Neural progenitor cell (in vitro differentiated cells): Measurements from ENCODE around the gene BCAT1. TPM values are rescaled to one million over a fixed set of nuclear protein-coding genes. Genes with fewer than 3 reads are reported as not detected.

ENCODE experiments used
- DNase-seq: peaks from one replicate; pipeline ENCODE4 v3.0.0-alpha.2; 2016; ENCODE audit warnings: low spot score
- H2AFZ ChIP-seq: fragments of 200-600 bp; sonication (generic); replicated peaks from 2 replicates; pipeline ENCODE4 v1.6.1; 2016; ENCODE audit warnings: antibody characterized with exemption
- H3F3A ChIP-seq: fragments of 200-600 bp; sonication (generic); 2 replicates; pipeline ENCODE4 v1.6.1; 2016; ENCODE audit warnings: antibody characterized with exemption, low read depth
- H3K27ac ChIP-seq: fragments of 200-600 bp; sonication (generic); 2 replicates; pipeline ENCODE4 v1.5.1; 2016; ENCODE audit warnings: mild to moderate bottlenecking
- H3K27me3 ChIP-seq: fragments of 200-600 bp; sonication (generic); 2 replicates; pipeline ENCODE4 v1.6.1; 2016; ENCODE audit warnings: mild to moderate bottlenecking, moderate library complexity
- H3K36me3 ChIP-seq: fragments of 200-600 bp; sonication (generic); 2 replicates; pipeline ENCODE4 v1.5.1; 2016
- H3K4me1 ChIP-seq: fragments of 200-600 bp; sonication (generic); 2 replicates; pipeline ENCODE4 v1.6.1; 2016; ENCODE audit warnings: mixed run types
- H3K4me2 ChIP-seq: fragments of 200-600 bp; sonication (generic); 2 replicates; pipeline ENCODE4 v1.6.1; 2016
- H3K4me3 ChIP-seq: fragments of 200-600 bp; sonication (generic); 2 replicates; pipeline ENCODE4 v1.5.1; 2016
- H3K79me2 ChIP-seq: fragments of 200-600 bp; sonication (generic); 2 replicates; pipeline ENCODE4 v1.6.1; 2016; ENCODE audit warnings: low read depth
- H3K9ac ChIP-seq: fragments of 200-600 bp; sonication (generic); 2 replicates; pipeline ENCODE4 v1.6.1; 2016
- H3K9me3 ChIP-seq: fragments of 200-600 bp; sonication (generic); 2 replicates; pipeline ENCODE4 v1.5.1; 2016; ENCODE audit warnings: low read depth
- H4K20me1 ChIP-seq: fragments of 200-600 bp; sonication (generic); 2 replicates; pipeline ENCODE4 v1.6.1; 2016; ENCODE audit warnings: low read depth
- H3K27ac Mint-ChIP-seq: 3 replicates; pipeline ENCODE4 v1.8.0; 2021; ENCODE audit warnings: mixed read lengths
- H3K27me3 Mint-ChIP-seq: 2 replicates; pipeline ENCODE4 v1.8.0; 2022; ENCODE audit warnings: low read depth, mild to moderate bottlenecking, inconsistent platforms, moderate library complexity, mixed read lengths; ENCODE audit not compliant: insufficient read depth
- H3K36me3 Mint-ChIP-seq: 3 replicates; pipeline ENCODE4 v1.8.0; 2021; ENCODE audit warnings: mixed read lengths
- H3K4me1 Mint-ChIP-seq: 3 replicates; pipeline ENCODE4 v1.8.0; 2021; ENCODE audit warnings: mixed read lengths
- H3K4me3 Mint-ChIP-seq: 3 replicates; pipeline ENCODE4 v1.8.0; 2021; ENCODE audit warnings: mild to moderate bottlenecking, moderate library complexity, mixed read lengths
- H3K9me3 Mint-ChIP-seq: 3 replicates; pipeline ENCODE4 v1.8.0; 2020; ENCODE audit warnings: mixed read lengths
- EZH2 ChIP-seq: fragments of 200-600 bp; sonication (generic); IDR thresholded peaks from 2 replicates; pipeline ENCODE4 v1.6.1; 2017; ENCODE audit warnings: antibody characterized with exemption, mild to moderate bottlenecking, moderate library complexity
- EZH2phosphoT487 ChIP-seq: fragments of 200-600 bp; sonication (generic); IDR thresholded peaks from 2 replicates; pipeline ENCODE4 v1.6.1; 2017; ENCODE audit warnings: antibody characterized with exemption
- total RNA-seq: library from RNA; depleted of rRNA; stranded (reverse); fragments of >200 nt; gene quantifications from 2 replicates; pipeline ENCODE4 v1.2.3, GENCODE V29; 2015; ENCODE audit warnings: low replicate concordance
- TF ChIP-seq, protein P1 (sequence below): fragments of 200-600 bp; sonication (generic); IDR thresholded peaks from 2 replicates; pipeline ENCODE4 v1.5.1; 2017; ENCODE audit warnings: antibody characterized with exemption, mild to moderate bottlenecking

BCAT1 gene
- total RNA-seq, 1 donor from 2014 or later = 287 TPM

GRCh38 chr12:24948420-24948756, 513 bp downstream of the BCAT1 start:
- peaks cover 58% of the 10 kb centered on the region for H3K4me1 Mint-ChIP-seq
- peak overlapping the region; percentile 92 for H3K4me3 Mint-ChIP-seq
- Histone ChIP-seq H3K79me2 (peaks cover 68% of the 10 kb centered on the region), H3K27me3 (no peaks in the 10 kb centered on the region), H3K36me3 (no peaks in the 10 kb centered on the region), H2AFZ (peak overlapping the region; percentile 40), H3K27ac (peak overlapping the region; percentile 94), H4K20me1 (no peaks in the 10 kb centered on the region), H3K9ac (peak overlapping the region; percentile 75), H3K4me2 (peak overlapping the region; percentile 88), H3K9me3 (no peaks in the 10 kb centered on the region), H3F3A (peaks cover 40% of the 10 kb centered on the region), H3K4me1 (peaks cover 45% of the 10 kb centered on the region), H3K4me3 (peak overlapping the region; percentile 85)
- peaks cover 6% of the 10 kb centered on the region for H3K9me3 Mint-ChIP-seq
- H3K27ac Mint-ChIP-seq = peak overlapping the region; percentile 85
- no peak for TF ChIP-seq EZH2
- TF ChIP-seq, protein P1, sequence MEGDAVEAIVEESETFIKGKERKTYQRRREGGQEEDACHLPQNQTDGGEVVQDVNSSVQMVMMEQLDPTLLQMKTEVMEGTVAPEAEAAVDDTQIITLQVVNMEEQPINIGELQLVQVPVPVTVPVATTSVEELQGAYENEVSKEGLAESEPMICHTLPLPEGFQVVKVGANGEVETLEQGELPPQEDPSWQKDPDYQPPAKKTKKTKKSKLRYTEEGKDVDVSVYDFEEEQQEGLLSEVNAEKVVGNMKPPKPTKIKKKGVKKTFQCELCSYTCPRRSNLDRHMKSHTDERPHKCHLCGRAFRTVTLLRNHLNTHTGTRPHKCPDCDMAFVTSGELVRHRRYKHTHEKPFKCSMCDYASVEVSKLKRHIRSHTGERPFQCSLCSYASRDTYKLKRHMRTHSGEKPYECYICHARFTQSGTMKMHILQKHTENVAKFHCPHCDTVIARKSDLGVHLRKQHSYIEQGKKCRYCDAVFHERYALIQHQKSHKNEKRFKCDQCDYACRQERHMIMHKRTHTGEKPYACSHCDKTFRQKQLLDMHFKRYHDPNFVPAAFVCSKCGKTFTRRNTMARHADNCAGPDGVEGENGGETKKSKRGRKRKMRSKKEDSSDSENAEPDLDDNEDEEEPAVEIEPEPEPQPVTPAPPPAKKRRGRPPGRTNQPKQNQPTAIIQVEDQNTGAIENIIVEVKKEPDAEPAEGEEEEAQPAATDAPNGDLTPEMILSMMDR = no peak
- no peak for TF ChIP-seq EZH2phosphoT487
- DNase-seq = peak; percentile 45
- peaks cover 11% of the 10 kb centered on the region for H3K27me3 Mint-ChIP-seq
- H3K36me3 Mint-ChIP-seq = peaks cover 18% of the 10 kb centered on the region

DNA sequence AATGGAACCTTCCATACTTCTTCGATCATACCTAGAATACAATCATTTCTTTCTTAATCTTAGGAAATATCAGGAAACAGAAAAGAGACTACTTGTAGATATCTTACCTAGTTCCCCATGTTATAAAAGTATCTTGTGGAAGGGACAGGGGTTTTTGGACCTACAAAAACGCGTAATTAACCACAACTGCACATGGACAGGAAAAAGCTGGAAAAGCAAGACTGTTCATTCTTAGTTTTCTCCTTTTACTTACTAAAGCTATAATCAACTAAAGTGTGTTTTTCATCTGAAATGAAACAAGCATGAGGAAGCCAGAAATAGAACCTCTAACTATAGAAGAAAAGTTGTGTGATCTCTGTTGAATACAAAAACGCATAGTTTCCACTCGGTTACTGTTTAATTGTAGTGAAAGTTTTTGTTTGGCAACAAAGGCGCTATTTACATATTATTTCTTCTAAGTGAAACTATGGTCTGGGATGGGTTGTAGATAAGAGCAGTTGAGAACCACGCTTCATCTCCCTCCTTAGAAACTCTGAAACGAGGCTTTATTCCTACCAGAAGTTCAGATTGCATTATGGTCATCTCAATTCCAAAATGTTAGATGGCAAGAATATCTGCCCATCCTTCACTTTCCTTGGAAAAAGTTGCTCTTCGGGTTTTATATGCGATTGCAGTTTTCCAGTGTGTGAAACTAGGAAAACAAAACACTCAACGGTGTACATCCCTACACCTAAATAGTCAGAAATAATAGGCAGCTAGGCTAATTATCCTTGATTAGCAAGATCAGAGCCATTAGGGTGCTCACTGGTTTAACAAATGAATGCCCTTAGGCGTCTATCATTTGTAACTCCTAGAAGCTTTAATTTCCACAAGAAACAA, 1.1 kb downstream of the BCAT1 start:
- Histone ChIP-seq H3K36me3 (no peaks in the 10 kb centered on the region), H4K20me1 (no peaks in the 10 kb centered on the region), H3F3A (peaks cover 40% of the 10 kb centered on the region), H3K27ac (peak overlapping the region; percentile 94), H3K4me3 (peak overlapping the region; percentile 85), H3K27me3 (no peaks in the 10 kb centered on the region), H3K4me1 (peaks cover 44% of the 10 kb centered on the region), H2AFZ (peak overlapping the region; percentile 2), H3K79me2 (peaks cover 74% of the 10 kb centered on the region), H3K4me2 (peak overlapping the region; percentile 88), H3K9me3 (no peaks in the 10 kb centered on the region), H3K9ac (peak overlapping the region; percentile 75)
- peak overlapping the region; percentile 92 for H3K4me3 Mint-ChIP-seq
- H3K27me3 Mint-ChIP-seq = peaks cover 11% of the 10 kb centered on the region
- peaks cover 53% of the 10 kb centered on the region for H3K4me1 Mint-ChIP-seq
- TF ChIP-seq, protein P1 = no peak
- TF ChIP-seq EZH2 (no peak), EZH2phosphoT487 (no peak)
- H3K36me3 Mint-ChIP-seq = peaks cover 21% of the 10 kb centered on the region
- H3K9me3 Mint-ChIP-seq = peaks cover 6% of the 10 kb centered on the region
- DNase-seq = peak; percentile 40
- peak overlapping the region; percentile 80 for H3K27ac Mint-ChIP-seq

- H3K9me3 ChIP-seq = no peaks in the 10 kb centered on the region
- peak overlapping the region; percentile 86 for H3K27ac ChIP-seq
- peaks cover 6% of the 10 kb centered on the region for H3K9me3 Mint-ChIP-seq
- peaks cover 43% of the 10 kb centered on the region for H3K4me1 Mint-ChIP-seq
- peak overlapping the region; percentile 51 for H3K4me3 Mint-ChIP-seq
- no peak overlapping the region for H3K9ac ChIP-seq
- peak overlapping the region; percentile 88 for H3K4me2 ChIP-seq
- no peak for DNase-seq
- no peaks in the 10 kb centered on the region for H3K27me3 ChIP-seq
- peaks cover 35% of the 10 kb centered on the region for H3K36me3 Mint-ChIP-seq
- peak overlapping the region; percentile 85 for H3K4me3 ChIP-seq
- H2AFZ ChIP-seq = no peak overlapping the region
- H3K79me2 ChIP-seq = peaks cover 94% of the 10 kb centered on the region
- peaks cover 44% of the 10 kb centered on the region for H3K4me1 ChIP-seq
- TF ChIP-seq, protein P1 = no peak
- TF ChIP-seq EZH2 (no peak), EZH2phosphoT487 (no peak)
- H3K27me3 Mint-ChIP-seq = peaks cover 7% of the 10 kb centered on the region
- peaks cover 29% of the 10 kb centered on the region for H3F3A ChIP-seq
- peak overlapping the region; percentile 83 for H3K27ac Mint-ChIP-seq
- no peaks in the 10 kb centered on the region for H3K36me3 ChIP-seq
- peaks cover 4% of the 10 kb centered on the region for H4K20me1 ChIP-seq
Observed at GRCh38 chr12:24945845-24946244, 3.1 kb downstream of the BCAT1 start.
